Measurements from ENCODE around the gene ST8SIA1.

The ST8SIA1 gene

DNA sequence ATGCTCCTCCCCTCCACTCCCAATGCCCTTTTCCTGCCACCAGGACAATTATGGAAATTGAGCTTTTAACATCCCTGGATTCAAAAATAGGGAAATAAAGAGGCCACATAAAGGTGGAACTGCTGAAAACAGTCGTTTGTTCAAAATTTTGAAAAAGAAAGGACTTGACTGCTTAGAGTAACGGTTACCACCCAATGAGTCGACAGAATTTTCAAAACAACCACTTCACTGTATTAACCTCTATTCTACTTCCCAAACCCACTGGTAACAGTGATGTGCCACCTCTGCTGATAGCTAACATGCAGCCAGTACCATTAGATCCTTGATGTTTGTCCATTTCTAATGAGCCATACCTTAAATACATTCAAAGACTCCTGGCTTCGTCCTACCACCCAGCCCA is 4.9 kb downstream of the ST8SIA1 start:
- DNase-seq, result no peak

GRCh38 chr12:22325218-22325617 is 9.3 kb downstream of the ST8SIA1 start:
- DNase-seq, result no peak

DNA sequence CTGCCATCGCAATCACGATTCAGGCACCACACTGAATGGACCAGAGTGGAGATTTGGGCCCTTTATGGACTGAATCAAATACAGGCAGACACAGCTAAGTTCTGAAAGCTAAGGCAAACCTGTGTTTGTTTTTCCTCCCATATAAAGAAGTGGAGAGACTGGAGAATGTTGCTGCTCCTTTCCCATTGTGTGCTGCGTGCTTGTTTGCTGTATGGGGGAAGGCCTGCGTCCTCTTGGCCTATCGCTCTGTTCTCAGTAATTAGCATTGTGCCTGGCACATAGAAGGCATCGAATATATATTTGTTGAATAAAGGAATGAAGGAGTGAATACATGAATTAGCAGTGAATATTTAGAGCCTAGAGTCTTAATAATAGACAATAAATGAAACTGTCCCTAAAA is 12.4 kb downstream of the ST8SIA1 start:
- no peak for DNase-seq

GRCh38 chr12:22321638-22322037 is 12.9 kb downstream of the ST8SIA1 start:
- no peak for DNase-seq

GRCh38 chr12:22321018-22321605 is 13.4 kb downstream of the ST8SIA1 start:
- DNase-seq, result no peak

GRCh38 chr12:22318108-22318737 is 16.3 kb downstream of the ST8SIA1 start:
- DNase-seq, result no peak

DNA sequence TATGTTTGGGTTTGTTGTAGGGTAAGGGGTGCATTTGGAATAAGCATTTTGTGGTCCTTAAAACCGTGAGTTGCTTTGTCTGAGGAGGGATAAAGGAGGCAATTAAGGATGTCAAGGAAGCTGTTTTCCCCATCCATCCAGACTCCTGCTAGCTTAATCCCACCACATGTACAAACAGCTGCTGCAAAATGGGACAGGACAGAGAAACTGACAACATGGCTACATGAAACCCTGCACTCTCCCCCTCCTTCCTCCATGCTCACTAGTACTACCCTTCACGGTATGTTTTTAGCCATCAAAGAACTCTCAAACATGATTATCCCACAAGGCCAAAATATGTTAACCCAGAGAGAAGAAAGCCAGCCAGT is 20.6 kb downstream of the ST8SIA1 start:
- no peak for DNase-seq

GRCh38 chr12:22313286-22313962 is 21.1 kb downstream of the ST8SIA1 start:
- no peak for DNase-seq

DNA sequence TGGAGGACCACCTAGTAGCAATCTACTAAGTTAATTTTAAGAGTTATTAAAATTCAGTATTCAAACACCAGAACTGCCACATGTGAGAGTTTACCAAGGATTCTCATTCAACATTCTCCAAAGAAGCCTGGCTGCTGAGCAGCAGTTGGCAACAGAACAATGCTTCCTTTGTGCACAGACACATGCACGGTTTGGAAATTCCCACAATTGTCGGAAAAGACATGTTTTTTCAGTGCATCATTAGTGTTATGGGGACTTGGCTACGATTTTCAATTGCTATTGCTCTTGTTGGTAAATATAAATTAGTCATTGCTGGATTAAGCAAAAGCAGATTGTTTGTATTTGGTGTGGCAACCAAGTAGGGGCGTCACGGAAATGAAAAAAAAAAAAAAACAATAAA is 22.2 kb downstream of the ST8SIA1 start:
- DNase-seq, result peak; percentile 72

- no peak for DNase-seq
Observed at GRCh38 chr12:22310709-22311108, 23.8 kb downstream of the ST8SIA1 start.

DNA sequence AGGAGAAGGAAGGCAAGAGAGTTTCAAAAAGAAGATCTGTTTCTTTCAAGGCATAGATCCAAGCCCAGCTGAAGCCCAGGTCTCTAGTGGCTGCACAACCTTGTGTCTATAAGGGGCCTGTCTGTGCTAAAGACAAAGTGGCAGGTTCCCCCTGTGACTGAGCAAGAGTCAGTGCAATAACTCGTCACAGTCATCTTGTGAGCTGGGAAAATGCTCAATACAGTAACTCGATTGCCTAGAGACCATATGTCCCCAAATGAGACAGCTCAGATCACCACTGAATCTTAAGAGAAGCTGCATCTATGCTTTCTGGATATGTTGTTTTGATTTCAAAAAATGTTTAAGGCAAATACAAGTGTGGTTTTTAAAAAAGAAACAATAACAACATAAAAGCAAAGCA is 24.2 kb downstream of the ST8SIA1 start:
- DNase-seq, result no peak

DNA sequence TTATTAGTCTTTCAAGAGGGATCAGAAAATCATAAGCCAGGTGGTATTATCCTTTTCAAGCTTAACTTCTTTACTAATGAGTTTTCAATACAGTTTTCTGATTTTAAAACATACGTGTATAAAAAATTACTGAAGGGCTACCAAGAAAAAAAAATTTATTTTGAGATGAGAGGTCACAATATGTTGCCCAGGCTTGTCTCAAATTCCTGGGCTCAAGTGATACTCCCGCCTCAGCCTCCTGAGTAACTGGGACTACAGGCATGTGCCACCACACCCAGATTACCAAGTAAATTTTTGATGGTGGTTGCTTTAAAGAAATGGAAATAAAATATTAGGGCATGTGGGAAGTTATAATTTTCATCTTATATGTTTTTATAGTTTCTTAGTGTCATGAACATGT is 26.7 kb downstream of the ST8SIA1 start:
- DNase-seq, result no peak

DNA sequence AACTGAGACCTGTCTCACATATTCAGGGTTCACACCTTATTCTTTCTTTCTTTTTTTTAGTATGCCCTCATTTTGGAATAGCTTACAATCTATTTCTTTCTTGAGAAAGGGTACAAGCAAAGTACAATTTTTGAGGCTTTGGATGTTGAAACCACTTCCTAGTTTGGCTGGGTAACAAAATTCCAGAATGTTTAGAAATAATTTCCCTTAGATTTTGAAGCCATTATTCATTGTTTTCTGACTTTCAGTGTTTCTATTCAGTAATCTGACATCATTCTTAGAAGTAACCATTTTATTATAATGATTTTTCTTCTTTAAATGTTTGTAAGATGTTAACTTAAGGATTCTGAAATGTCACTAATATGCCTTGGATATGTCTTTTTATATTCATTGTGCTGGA is 28.2 kb downstream of the ST8SIA1 start:
- no peak for DNase-seq

- no peak for DNase-seq
Observed at GRCh38 chr12:22304341-22304740, 30.2 kb downstream of the ST8SIA1 start.

- no peak for DNase-seq
Observed at GRCh38 chr12:22299294-22299912, 35.1 kb downstream of the ST8SIA1 start.

- DNase-seq, result no peak
Observed at GRCh38 chr12:22289250-22289649, 45.3 kb downstream of the ST8SIA1 start.

DNA sequence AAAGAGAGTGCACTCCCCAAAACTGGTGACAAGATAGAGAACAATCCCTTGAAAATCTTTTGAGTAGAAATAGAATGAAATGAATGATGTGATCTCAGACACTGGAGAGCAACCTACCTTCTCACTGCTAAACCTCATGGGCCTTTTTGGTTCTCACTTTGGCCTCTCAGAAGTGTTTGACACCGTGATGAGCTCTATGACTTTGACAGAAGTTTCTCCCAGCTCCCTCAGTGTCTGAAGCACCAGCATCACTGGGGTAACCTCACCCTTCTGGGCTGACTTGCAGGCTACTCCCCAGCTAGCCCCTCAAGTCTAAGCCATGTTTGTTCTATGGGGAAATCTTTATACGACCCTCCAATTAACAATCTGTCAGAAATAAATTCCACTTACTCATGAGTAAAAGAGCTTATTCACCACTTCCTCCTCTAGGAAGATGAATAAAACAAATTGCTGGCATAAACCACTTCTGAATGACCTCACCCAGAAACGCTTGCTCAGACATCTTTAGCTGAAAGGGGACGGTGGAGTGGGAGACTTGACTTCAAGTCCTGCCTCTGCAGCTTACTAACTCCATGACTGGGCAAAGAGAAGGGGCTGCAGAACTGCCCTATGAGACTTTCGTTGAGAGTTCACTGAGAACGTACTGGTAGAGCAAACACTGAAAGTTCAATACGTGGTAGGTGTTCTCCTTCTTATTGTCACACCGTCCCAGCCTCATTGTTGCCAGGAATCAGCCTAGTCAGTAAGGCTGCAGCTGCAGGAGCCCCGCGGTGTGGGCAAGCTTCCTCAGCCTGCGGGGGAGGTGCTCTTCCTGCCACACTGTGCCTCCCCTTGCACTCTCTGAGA is 46.5 kb downstream of the ST8SIA1 start:
- DNase-seq, result no peak

- DNase-seq, result no peak
Observed at GRCh38 chr12:22287101-22287500, 47.4 kb downstream of the ST8SIA1 start.

GRCh38 chr12:22286569-22286968 is 47.9 kb downstream of the ST8SIA1 start:
- DNase-seq, result no peak

- DNase-seq, result no peak
Observed at GRCh38 chr12:22285846-22286245, 48.7 kb downstream of the ST8SIA1 start.

- DNase-seq, result no peak
Observed at GRCh38 chr12:22284871-22285270, 49.6 kb downstream of the ST8SIA1 start.

DNA sequence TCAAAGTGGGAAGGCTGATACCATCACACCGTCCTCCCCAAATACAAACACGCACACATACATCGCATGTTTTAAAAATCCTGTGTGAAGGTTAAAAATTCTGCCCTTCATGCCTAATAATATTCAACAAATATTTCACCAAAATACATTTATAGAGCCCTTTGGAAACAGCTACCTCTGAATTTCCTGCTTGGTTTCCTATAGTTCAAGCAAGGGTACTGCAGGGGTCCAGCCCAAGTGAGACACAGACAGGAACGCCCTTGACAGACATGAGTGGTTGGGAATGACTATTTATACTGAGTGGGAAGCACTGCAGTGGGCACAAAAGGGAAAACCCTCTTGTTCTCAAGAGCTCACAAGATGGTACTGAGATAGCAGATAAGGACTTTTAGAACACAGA is 51.0 kb downstream of the ST8SIA1 start:
- DNase-seq, result no peak

DNA sequence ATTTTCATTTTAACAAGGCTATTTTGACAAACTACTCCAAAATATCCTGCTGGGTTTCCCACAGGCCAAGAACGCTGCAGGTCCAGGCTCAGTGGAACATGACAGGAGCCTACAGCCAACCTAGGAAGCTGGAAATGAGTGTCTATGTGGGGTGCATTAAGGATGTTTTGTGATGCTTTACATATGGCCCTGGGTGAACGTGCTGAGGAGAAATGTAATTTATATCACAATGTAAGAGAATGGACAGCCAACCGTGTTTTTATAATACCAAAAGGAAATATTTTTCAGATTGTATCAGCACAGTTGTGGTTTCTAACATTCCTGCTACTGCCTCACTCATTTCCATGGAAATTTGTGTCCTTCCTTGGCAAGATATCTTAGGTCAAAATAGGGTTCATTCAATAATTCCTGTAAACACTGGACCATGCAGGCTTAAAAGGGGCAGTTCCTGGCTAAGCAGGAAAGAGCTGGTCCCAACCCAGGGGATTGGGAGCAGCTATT is 51.5 kb downstream of the ST8SIA1 start:
- DNase-seq, result no peak

All from left hindlimb (tissue), 1 donor.